Esophagus squamous epithelium (tissue), 5 donors: Measurements from ENCODE around the gene RECK. TPM values are rescaled to one million over a fixed set of nuclear protein-coding genes. Genes with fewer than 3 reads are reported as not detected.

Experiments
- DNase-seq: peaks from one replicate; lab custom pipeline; 2025; lab: John Stamatoyannopoulos, UW
- H3K27ac ChIP-seq, 4 donors: fragments of 200-600 bp; sonication (generic); one replicate each; pipeline ENCODE4 v1.5.1; 2016 to 2019; ENCODE audit warnings: mild to moderate bottlenecking in 1 of 4
- H3K27me3 ChIP-seq, 4 donors: fragments of 200-600 bp; sonication (generic); 1 replicate in 3 of 4; 2 replicates in 1 of 4; pipeline versions ENCODE4 v1.5.1 to v1.6.0; 2017 to 2021; ENCODE audit warnings: antibody characterized with exemption in 1 of 4
- H3K36me3 ChIP-seq, 3 donors: fragments of 200-600 bp; sonication (generic); one replicate each; pipeline ENCODE4 v1.5.1; 2016 to 2019
- H3K4me1 ChIP-seq, 3 donors: fragments of 200-600 bp; sonication (generic); one replicate each; pipeline ENCODE4 v1.5.1; 2017 to 2019
- H3K4me3 ChIP-seq, 4 donors: fragments of 200-600 bp; sonication (generic); 1 replicate in 3 of 4; 2 replicates in 1 of 4; pipeline ENCODE4 v1.5.1; 2016 to 2019; ENCODE audit warnings: mild to moderate bottlenecking in 2 of 4, moderate library complexity in 1 of 4
- H3K9me3 ChIP-seq, 3 donors: fragments of 200-600 bp; sonication (generic); one replicate each; pipeline ENCODE4 v1.5.1; 2016 to 2019
- POLR2A ChIP-seq, 4 donors: fragments of 450-650 bp; IDR thresholded peaks; one replicate each; pipeline ENCODE4 v1.6.1; 2017; ENCODE audit warnings: antibody characterized with exemption in 4 of 4, mild to moderate bottlenecking in 4 of 4, moderate library complexity in 3 of 4
- WGBS, 2 donors: methylation state at CpG; one replicate each; pipeline ENCODE4 v1.1.5; 2018; 5-methylcytosine and 5-hydroxymethylcytosine counted together
- intact Hi-C: fragments of 100-400 bp; cut with DNase I; formaldehyde crosslinking; loops from one replicate; pipeline ENCODE4 v1.15.0; 2022
- total RNA-seq, 4 donors: library from RNA; depleted of rRNA; stranded (reverse); fragments of >200 nt; gene quantifications; one replicate each; pipeline ENCODE4 v1.1.0, GENCODE V29; 2016
- TF ChIP-seq, protein P1 (sequence below), 6 experiments: fragments of 450-650 bp in 4 of 6; fragments of 200-600 bp in 2 of 6; sonication (generic) in 2 of 6; IDR thresholded peaks; one replicate each; pipeline ENCODE4 v1.5.1; 2016 to 2019; ENCODE audit warnings: antibody characterized with exemption in 6 of 6, mild to moderate bottlenecking in 4 of 6, moderate library complexity in 4 of 6
- donor health status: DM: yes; HTN: yes; CAD: no.

RECK gene
- total RNA-seq, 4 donors from 2014 or later, result 0.23 to 16.2 (median 1.9) TPM

DNA sequence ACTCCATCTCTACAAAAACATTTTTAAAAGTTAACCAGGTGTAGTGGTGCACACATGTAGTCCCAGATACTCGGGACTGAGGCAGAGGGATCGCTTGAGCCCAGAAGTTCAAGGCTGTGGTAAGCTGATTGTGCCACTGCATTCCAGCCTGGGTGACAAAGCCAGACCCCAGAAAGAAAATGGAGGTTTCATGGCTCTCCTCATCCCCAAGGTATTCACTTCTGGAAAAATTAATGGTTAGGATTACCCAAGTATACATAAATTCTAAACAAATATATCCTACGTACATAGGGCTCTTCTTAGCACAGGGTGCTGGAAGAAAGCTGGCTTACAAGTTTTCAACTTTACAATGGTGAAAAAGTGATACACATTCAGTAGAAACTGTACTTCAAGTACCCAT lies 18.6 kb upstream of the RECK start:
- WGBS, 2 donors, result 68 to 83% methylated on average over 3 of the region's 3 CpGs
- TF ChIP-seq, protein P1, sequence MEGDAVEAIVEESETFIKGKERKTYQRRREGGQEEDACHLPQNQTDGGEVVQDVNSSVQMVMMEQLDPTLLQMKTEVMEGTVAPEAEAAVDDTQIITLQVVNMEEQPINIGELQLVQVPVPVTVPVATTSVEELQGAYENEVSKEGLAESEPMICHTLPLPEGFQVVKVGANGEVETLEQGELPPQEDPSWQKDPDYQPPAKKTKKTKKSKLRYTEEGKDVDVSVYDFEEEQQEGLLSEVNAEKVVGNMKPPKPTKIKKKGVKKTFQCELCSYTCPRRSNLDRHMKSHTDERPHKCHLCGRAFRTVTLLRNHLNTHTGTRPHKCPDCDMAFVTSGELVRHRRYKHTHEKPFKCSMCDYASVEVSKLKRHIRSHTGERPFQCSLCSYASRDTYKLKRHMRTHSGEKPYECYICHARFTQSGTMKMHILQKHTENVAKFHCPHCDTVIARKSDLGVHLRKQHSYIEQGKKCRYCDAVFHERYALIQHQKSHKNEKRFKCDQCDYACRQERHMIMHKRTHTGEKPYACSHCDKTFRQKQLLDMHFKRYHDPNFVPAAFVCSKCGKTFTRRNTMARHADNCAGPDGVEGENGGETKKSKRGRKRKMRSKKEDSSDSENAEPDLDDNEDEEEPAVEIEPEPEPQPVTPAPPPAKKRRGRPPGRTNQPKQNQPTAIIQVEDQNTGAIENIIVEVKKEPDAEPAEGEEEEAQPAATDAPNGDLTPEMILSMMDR (IDR thresholded peaks at IDR 0.05), result no peak
- no peak for TF ChIP-seq POLR2A (IDR thresholded peaks at IDR 0.05)
- Histone ChIP-seq H3K4me3 (no peak overlapping the region), H3K9me3 (no peaks in the 10 kb centered on the region), H3K27ac (peak overlapping the region in 1 of 4 donors; percentile 47), H3K36me3 (no peaks in the 10 kb centered on the region), H3K27me3 (no peaks in the 10 kb centered on the region), H3K4me1 (peaks cover 0 to 10% (median 7%) of the 10 kb centered on the region in 3 donors)
- intact Hi-C loops, result no loop called here
- DNase-seq, result no peak

DNA sequence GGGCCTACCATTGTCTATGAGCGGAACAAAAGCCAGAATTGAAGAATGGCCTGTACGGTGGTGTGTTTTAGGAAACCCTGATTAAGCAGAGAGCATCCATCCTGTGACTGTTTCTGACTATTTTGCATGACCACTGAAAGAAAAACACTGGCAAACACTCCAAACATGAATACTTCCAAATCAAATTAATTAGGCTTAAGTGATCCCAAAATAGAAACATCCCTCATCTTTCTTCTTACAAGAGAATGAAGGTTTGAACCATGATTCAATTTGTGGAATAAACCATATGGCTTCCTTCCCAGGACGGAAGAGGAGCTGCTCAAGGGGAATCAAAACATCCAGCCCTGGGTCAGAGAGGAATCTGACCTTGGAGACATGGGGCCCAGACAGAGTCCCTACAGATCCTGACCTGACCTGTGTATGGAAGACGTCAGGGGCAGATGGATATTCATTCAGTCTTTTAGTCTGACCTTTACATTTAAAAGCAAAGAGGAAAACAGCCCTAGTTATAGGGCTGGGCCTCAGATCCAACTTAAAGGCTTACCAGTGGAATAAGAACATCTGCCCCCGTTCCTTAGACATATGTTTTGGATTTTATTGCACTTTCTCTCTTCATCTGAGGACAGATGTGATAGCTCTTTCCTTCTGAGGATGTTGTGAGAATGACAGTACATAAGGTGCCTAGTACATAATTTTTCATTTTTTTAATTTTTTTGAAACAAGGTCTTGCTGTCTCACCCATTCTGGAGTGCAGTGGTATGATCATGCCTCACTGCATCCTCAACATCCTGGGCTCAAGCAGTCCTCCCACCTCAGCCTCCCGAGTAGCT lies 17.6 kb upstream of the RECK start:
- TF ChIP-seq, protein P1 (IDR thresholded peaks at IDR 0.05), result no peak
- no peak for TF ChIP-seq POLR2A (IDR thresholded peaks at IDR 0.05)
- WGBS, 2 donors, result 57 to 73% methylated on average over 6 of the region's 6 CpGs
- intact Hi-C loops, result no loop called here
- peak overlapping the region in 2 of 4 donors; percentile 47 to 59 for H3K27ac ChIP-seq
- H3K36me3 ChIP-seq, result no peaks in the 10 kb centered on the region
- no peaks in the 10 kb centered on the region for H3K9me3 ChIP-seq
- no peak for DNase-seq
- no peaks in the 10 kb centered on the region for H3K27me3 ChIP-seq
- peaks cover 0 to 10% (median 7%) of the 10 kb centered on the region in 3 donors for H3K4me1 ChIP-seq
- no peak overlapping the region for H3K4me3 ChIP-seq

GRCh38 chr9:36021968-36022367 lies 14.7 kb upstream of the RECK start:
- 86% methylated on average over 1 of the region's 1 CpG for WGBS, 2 donors
- Histone ChIP-seq H3K4me1 (peaks cover 0 to 10% (median 7%) of the 10 kb centered on the region in 3 donors), H3K27me3 (no peaks in the 10 kb centered on the region), H3K9me3 (no peaks in the 10 kb centered on the region), H3K4me3 (no peak overlapping the region), H3K27ac (no peak overlapping the region), H3K36me3 (no peaks in the 10 kb centered on the region)
- DNase-seq, result no peak
- intact Hi-C loops, result loop anchor here (5.0 kb wide), 1 partner anchor 65 kb away; the partner anchor contains the start of gene OR2S2
- TF ChIP-seq, protein P1 (IDR thresholded peaks at IDR 0.05), result no peak
- no peak for TF ChIP-seq POLR2A (IDR thresholded peaks at IDR 0.05)

DNA sequence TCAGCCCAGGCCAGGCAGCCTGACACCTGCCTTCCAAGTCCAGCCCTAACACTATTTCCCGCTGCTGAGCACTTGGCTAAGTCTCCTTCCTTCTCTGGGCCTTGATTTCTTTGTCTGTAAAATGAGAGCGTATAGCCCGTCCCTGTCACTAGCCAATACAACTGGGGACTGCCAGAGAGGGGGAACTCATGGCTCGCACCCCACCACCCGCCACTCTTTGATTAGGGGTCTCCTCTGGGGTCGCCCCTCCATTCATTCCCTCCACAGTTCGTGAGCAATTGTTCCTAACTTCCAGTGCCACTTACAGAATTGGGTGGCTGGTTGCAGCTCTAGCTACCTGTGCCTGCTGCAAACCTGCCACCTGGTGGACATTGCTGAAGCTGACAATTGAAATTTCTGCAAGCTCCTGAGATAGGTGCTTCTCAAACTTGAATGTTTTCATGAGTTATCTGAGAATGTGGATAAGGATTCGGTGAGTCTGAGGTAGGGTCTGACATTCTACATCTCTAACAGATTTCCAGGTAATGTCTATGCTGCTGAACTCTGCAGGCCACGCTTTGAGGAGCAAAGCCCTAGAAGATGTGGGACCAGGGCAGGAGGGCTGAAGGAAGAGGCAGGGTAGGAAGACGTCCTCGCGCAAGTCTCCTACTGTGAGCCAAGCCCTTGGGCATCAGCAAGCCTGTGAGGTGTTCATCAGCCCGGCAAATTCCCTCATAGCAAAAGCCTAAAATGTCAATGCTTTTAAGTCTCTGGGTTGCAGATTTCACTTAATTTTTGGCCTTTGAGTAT lies 13.3 kb upstream of the RECK start:
- peaks cover 0 to 10% (median 7%) of the 10 kb centered on the region in 3 donors for H3K4me1 ChIP-seq
- no peak for TF ChIP-seq POLR2A (IDR thresholded peaks at IDR 0.05)
- TF ChIP-seq, protein P1 (IDR thresholded peaks at IDR 0.05), result peak; percentile 40 to 83 (median 78)
- H3K4me3 ChIP-seq, result no peak overlapping the region
- H3K9me3 ChIP-seq, result no peaks in the 10 kb centered on the region
- no peaks in the 10 kb centered on the region for H3K36me3 ChIP-seq
- no peaks in the 10 kb centered on the region for H3K27me3 ChIP-seq
- WGBS, 2 donors, result 34 to 49% methylated on average over 10 to 13 of the region's 13 CpGs
- intact Hi-C loops, result loop anchor here (5.0 kb wide), 1 partner anchor 66 kb away; the partner anchor contains the start of gene OR2S2
- DNase-seq, result no peak
- no peak overlapping the region for H3K27ac ChIP-seq
